GM12878 (cell line): ENCODE data around the gene NIBAN1. TPM values are rescaled to one million over a fixed set of nuclear protein-coding genes. Genes with fewer than 3 reads are reported as not detected.

Experiments used
- polyA plus RNA-seq, 11 experiments: library from polyadenylated mRNA; depleted of rRNA in 4 of 11; unstranded in 6 of 11; stranded (reverse) in 5 of 11; fragments of >200 nt; fragmentation: Nextera tagmentation in 4 of 11; fragmentation: Illumina TruSeq in 1 of 11; extraction: Ambion mirVana in 4 of 11; extraction: Trizol in 1 of 11; gene quantifications; 1 replicate in 1 of 11; 2 replicates in 10 of 11; pipeline versions ENCODE4 v1.2.1 to v1.2.3, GENCODE V29; 2011 to 2016; ENCODE audit warnings: inconsistent platforms in 2 of 11, missing spikeins in 2 of 11, low read depth in 1 of 11
- small RNA-seq: library from RNA; depleted of rRNA; stranded (forward); fragments of <200 nt; gene quantifications from one replicate; pipeline ENCODE3, GENCODE V24; 2014
- total RNA-seq, 4 experiments: library from RNA; depleted of rRNA in 3 of 4; stranded (reverse); fragments of >200 nt in 3 of 4; fragmentation: Illumina TruSeq in 1 of 4; extraction: Trizol in 1 of 4; gene quantifications; 2 replicates each; pipeline versions ENCODE4 v1.2.1 to v1.2.3, GENCODE V29; 2013 to 2021

NIBAN1 gene
- total and polyA plus RNA-seq, 10 of the 15 experiments (the other 5 are each of a cell fraction or from before 2014, with no cell fraction given), result 11.2 to 67.8 (median 44.3) TPM

Small RNAs within 50 kb of the gene (small RNA-seq; reads per million reads assigned to genes)
- 0.12 reads per million for gene RNA5SP72

Other genes starting within 250 kb of the NIBAN1 start
- 14.2 and 17.2 TPM in 2 replicates for gene EDEM3, start 219.7 kb downstream of the NIBAN1 start, total RNA-seq (2014; rRNA removed)
- 18.3 and 19.3 TPM in 2 replicates for gene EDEM3, start 219.7 kb downstream of the NIBAN1 start, total RNA-seq (2014; rRNA removed; fragmentation: Illumina TruSeq; extraction: Trizol)
- gene EDEM3, start 219.7 kb downstream of the NIBAN1 start, total RNA-seq (2021), result 12.9 and 19.0 TPM in 2 replicates
- 10.1 and 17.4 TPM in 2 replicates for gene EDEM3, start 219.7 kb downstream of the NIBAN1 start, polyA plus RNA-seq (2011; rRNA removed)
- 14.3 and 16.3 TPM in 2 replicates for gene EDEM3, start 219.7 kb downstream of the NIBAN1 start, polyA plus RNA-seq (2014; fragmentation: Illumina TruSeq; extraction: Trizol)
- gene EDEM3, start 219.7 kb downstream of the NIBAN1 start, polyA plus RNA-seq (2014; fragmentation: Nextera tagmentation; extraction: Ambion mirVana), result 1 to 10 TPM; 6.4 to 9.2 TPM
- gene EDEM3, start 219.7 kb downstream of the NIBAN1 start, polyA plus RNA-seq (2014; rRNA removed), result 7.4 and 8.0 TPM in 2 replicates
- gene EDEM3, start 219.7 kb downstream of the NIBAN1 start, polyA plus RNA-seq (2016; fragmentation: Nextera tagmentation; extraction: Ambion mirVana), result 10 to 100 TPM; 15.5 to 18.3 TPM
- 10.8 and 12.9 TPM in 2 replicates for gene RNF2, start 71.0 kb upstream of the NIBAN1 start, total RNA-seq (2014; rRNA removed)
- 15.8 and 16.2 TPM in 2 replicates for gene RNF2, start 71.0 kb upstream of the NIBAN1 start, total RNA-seq (2014; rRNA removed; fragmentation: Illumina TruSeq; extraction: Trizol)
- gene RNF2, start 71.0 kb upstream of the NIBAN1 start, total RNA-seq (2021), result 17.3 and 20.0 TPM in 2 replicates
- 36.3 and 47.2 TPM in 2 replicates for gene RNF2, start 71.0 kb upstream of the NIBAN1 start, polyA plus RNA-seq (2011; rRNA removed)
- 26.6 and 34.6 TPM in 2 replicates for gene RNF2, start 71.0 kb upstream of the NIBAN1 start, polyA plus RNA-seq (2014; fragmentation: Illumina TruSeq; extraction: Trizol)
- 1 to 10 TPM; 4.8 to 5.2 TPM for gene RNF2, start 71.0 kb upstream of the NIBAN1 start, polyA plus RNA-seq (2014; fragmentation: Nextera tagmentation; extraction: Ambion mirVana)
- gene RNF2, start 71.0 kb upstream of the NIBAN1 start, polyA plus RNA-seq (2014; rRNA removed), result 14.2 and 14.5 TPM in 2 replicates
- gene RNF2, start 71.0 kb upstream of the NIBAN1 start, polyA plus RNA-seq (2016; fragmentation: Nextera tagmentation; extraction: Ambion mirVana), result 10 to 100 TPM; 14.3 to 16.9 TPM
- 11.6 and 13.6 TPM in 2 replicates for gene TRMT1L, start 182.4 kb upstream of the NIBAN1 start, total RNA-seq (2014; rRNA removed)
- 16.2 and 16.8 TPM in 2 replicates for gene TRMT1L, start 182.4 kb upstream of the NIBAN1 start, total RNA-seq (2014; rRNA removed; fragmentation: Illumina TruSeq; extraction: Trizol)
- gene TRMT1L, start 182.4 kb upstream of the NIBAN1 start, total RNA-seq (2021), result 17.7 and 18.2 TPM in 2 replicates
- 35.2 and 46.9 TPM in 2 replicates for gene TRMT1L, start 182.4 kb upstream of the NIBAN1 start, polyA plus RNA-seq (2011; rRNA removed)
- 22.5 and 27.2 TPM in 2 replicates for gene TRMT1L, start 182.4 kb upstream of the NIBAN1 start, polyA plus RNA-seq (2014; fragmentation: Illumina TruSeq; extraction: Trizol)
- 1 to 10 TPM; 3.5 to 4.1 TPM for gene TRMT1L, start 182.4 kb upstream of the NIBAN1 start, polyA plus RNA-seq (2014; fragmentation: Nextera tagmentation; extraction: Ambion mirVana)
- gene TRMT1L, start 182.4 kb upstream of the NIBAN1 start, polyA plus RNA-seq (2014; rRNA removed), result 11.2 and 12.3 TPM in 2 replicates
- gene TRMT1L, start 182.4 kb upstream of the NIBAN1 start, polyA plus RNA-seq (2016; fragmentation: Nextera tagmentation; extraction: Ambion mirVana), result 10 to 100 TPM; 21.5 to 22.2 TPM
- 2.5 and 2.9 TPM in 2 replicates for gene SWT1, start 182.7 kb upstream of the NIBAN1 start, total RNA-seq (2014; rRNA removed)
- gene SWT1, start 182.7 kb upstream of the NIBAN1 start, total RNA-seq (2014; rRNA removed; fragmentation: Illumina TruSeq; extraction: Trizol), result 3.8 and 4.0 TPM in 2 replicates
- gene SWT1, start 182.7 kb upstream of the NIBAN1 start, total RNA-seq (2021), result 2.9 and 4.2 TPM in 2 replicates
- gene SWT1, start 182.7 kb upstream of the NIBAN1 start, polyA plus RNA-seq (2011; rRNA removed), result 4.0 and 6.6 TPM in 2 replicates
- 3.2 and 4.4 TPM in 2 replicates for gene SWT1, start 182.7 kb upstream of the NIBAN1 start, polyA plus RNA-seq (2014; fragmentation: Illumina TruSeq; extraction: Trizol)
- 1 to 10 TPM; 1.0 to 1.4 TPM for gene SWT1, start 182.7 kb upstream of the NIBAN1 start, polyA plus RNA-seq (2014; fragmentation: Nextera tagmentation; extraction: Ambion mirVana)
- 1.3 and 1.7 TPM in 2 replicates for gene SWT1, start 182.7 kb upstream of the NIBAN1 start, polyA plus RNA-seq (2014; rRNA removed)
- 1 to 10 TPM; 1.9 to 2.8 TPM for gene SWT1, start 182.7 kb upstream of the NIBAN1 start, polyA plus RNA-seq (2016; fragmentation: Nextera tagmentation; extraction: Ambion mirVana)